ENCODE results near the gene SKOR2. TPM values are rescaled to one million over a fixed set of nuclear protein-coding genes. Genes with fewer than 3 reads are reported as not detected.
A peak's percentile ranks its signal among the peaks of the same experiment; 100 is the strongest.

Gene SKOR2
- total RNA-seq, 4 donors from 2014 or later: not detected

GRCh38 chr18:47180765-47181164 lies 70.7 kb downstream of the SKOR2 start:
- no peak for DNase-seq
- Histone ChIP-seq H3K27ac (no peak overlapping the region), H3K4me3 (no peak overlapping the region), H3K4me1 (no peaks in the 10 kb centered on the region), H3K36me3 (no peaks in the 10 kb centered on the region), H3K27me3 (no peaks in the 10 kb centered on the region), H3K9me3 (no peaks in the 10 kb centered on the region)
- no peak for TF ChIP-seq POLR2A (IDR thresholded peaks at IDR 0.05)
- no peak for TF ChIP-seq CTCF (IDR thresholded peaks at IDR 0.05)
- intact Hi-C loops (cut with DNase I; ENCODE audit: low total_unique reads): no loop called here

- H3K4me1 ChIP-seq: peaks cover 0 to 2% of the 10 kb centered on the region in 2 donors
- H3K27me3 ChIP-seq: no peaks in the 10 kb centered on the region
- no peak overlapping the region for H3K4me3 ChIP-seq
- intact Hi-C loops (cut with DNase I; ENCODE audit: low total_unique reads): no loop called here
- H3K9me3 ChIP-seq: no peaks in the 10 kb centered on the region
- no peaks in the 10 kb centered on the region for H3K36me3 ChIP-seq
- no peak for TF ChIP-seq CTCF (IDR thresholded peaks at IDR 0.05)
- H3K27ac ChIP-seq: no peak overlapping the region
- no peak for DNase-seq
These were observed 71.9 kb downstream of the SKOR2 start for GRCh38 chr18:47179520-47179919.

GRCh38 chr18:47175898-47176575 lies 75.4 kb downstream of the SKOR2 start, which contains the start of gene IER3IP1:
IER3IP1 (minus strand) TSS chr18:47176364; CDS start chr18:47176277, 87 bp downstream.
- intact Hi-C loops (cut with DNase I; ENCODE audit: low total_unique reads): no loop called here

GRCh38 chr18:47175283-47175897 lies 76.1 kb downstream of the SKOR2 start:
- H3K36me3 ChIP-seq: no peaks in the 10 kb centered on the region
- H3K4me3 ChIP-seq: peak overlapping the region; percentile 87 to 96
- intact Hi-C loops (cut with DNase I; ENCODE audit: low total_unique reads): no loop called here
- H3K9me3 ChIP-seq: no peaks in the 10 kb centered on the region
- TF ChIP-seq CTCF (IDR thresholded peaks at IDR 0.05) (no peak), POLR2A (IDR thresholded peaks at IDR 0.05) (no peak)
- DNase-seq: no peak
- peak overlapping the region; percentile 61 to 75 for H3K27ac ChIP-seq
- H3K4me1 ChIP-seq: peaks cover 0 to 6% of the 10 kb centered on the region in 2 donors
- H3K27me3 ChIP-seq: no peaks in the 10 kb centered on the region

More at GRCh38 chr18:47175898-47176575, 75.4 kb downstream of the SKOR2 start, which contains the start of gene IER3IP1:
- Histone ChIP-seq H3K4me1 (peaks cover 0 to 6% of the 10 kb centered on the region in 2 donors), H3K27ac (peak within 1 kb of the TSS; percentile 61 to 75), H3K9me3 (no peaks in the 10 kb centered on the region), H3K4me3 (peak within 1 kb of the TSS; percentile 87 to 96), H3K27me3 (no peaks in the 10 kb centered on the region), H3K36me3 (no peaks in the 10 kb centered on the region)
- DNase-seq: peak; percentile 91 to 94
- TF ChIP-seq CTCF (IDR thresholded peaks at IDR 0.05): peak; percentile 20 to 37 (median 24)
- TF ChIP-seq POLR2A (IDR thresholded peaks at IDR 0.05): peak; percentile 23 to 65

GRCh38 chr18:47174545-47175116 lies 76.8 kb downstream of the SKOR2 start:
- no peaks in the 10 kb centered on the region for H3K27me3 ChIP-seq
- TF ChIP-seq POLR2A (IDR thresholded peaks at IDR 0.05) (no peak), CTCF (IDR thresholded peaks at IDR 0.05) (no peak)
- intact Hi-C loops (cut with DNase I; ENCODE audit: low total_unique reads): no loop called here
- no peaks in the 10 kb centered on the region for H3K9me3 ChIP-seq
- no peaks in the 10 kb centered on the region for H3K36me3 ChIP-seq
- DNase-seq: no peak
- H3K4me3 ChIP-seq: peak overlapping the region; percentile 87 to 96
- H3K4me1 ChIP-seq: peaks cover 0 to 6% of the 10 kb centered on the region in 2 donors
- H3K27ac ChIP-seq: no peak overlapping the region

Measured in uterus (tissue), 4 donors.